ENCODE results near the gene RBM4. TPM values are rescaled to one million over a fixed set of nuclear protein-coding genes. Genes with fewer than 3 reads are reported as not detected.

The RBM4 gene
- total and polyA plus RNA-seq, 2 of the 13 experiments (the other 11 are each of a cell fraction or from before 2014, with no cell fraction given) = 126 to 136 TPM

GRCh38 chr11:66677599-66678375 is 39.3 kb downstream of the RBM4 start, which contains the start of gene RBM4B:
RBM4B (minus strand) TSS chr11:66677887; CDS start chr11:66677079, 808 bp downstream.
- H3K4me3 ChIP-seq (replicated peaks in 1 of 3; ENCODE audit: insufficient read depth in 1 of 3, low read depth in 2 of 3, low read length in 3 of 3) = peak within 1 kb of the TSS; percentile 60 to 83 (median 82)
- DNase-seq (ENCODE audit: low spot score) (peak; percentile 93), ATAC-seq (peak; percentile 96), FAIRE-seq (peak; percentile 81)
- peaks cover 1 to 4% of the 10 kb centered on the region in 2 experiments; a peak in 1 of 5 replicates for H3K36me3 ChIP-seq (replicated peaks in 1 of 2; ENCODE audit: control insufficient read depth in 1 of 2, insufficient read depth in 2 of 2, low read length in 2 of 2)
- H3K4me2 ChIP-seq (ENCODE audit: low read depth, low read length) = peak within 1 kb of the TSS; percentile 100
- CTCF ChIA-PET (ENCODE audit: low intra/inter-chr PET ratio, low total read pairs) = interaction anchor here (1.2 to 3.0 kb wide), 4 partner anchors 98 to 269 kb away, joined by 3 to 34 read pairs (median 16); partner anchors contain the start of gene MRPL11
- intact Hi-C loops (cut with micrococcal nuclease; ENCODE audit: unreplicated experiment) (loop anchor here (1.0 to 5.0 kb wide), 4 partner anchors 85 to 277 kb away; partner anchors contain the start of genes CCDC87 and CCS), in situ Hi-C loops (cut with HindIII; ENCODE audit: extremely low pct_ligation_motif_present, low pct_unique_long_range_greater_than_20kb) (no loop called here)
- peak within 1 kb of the TSS; percentile 81 for H3K9ac ChIP-seq (ENCODE audit: insufficient read depth, low read depth, low read length)
- H3K27me3 ChIP-seq (ENCODE audit: control insufficient read depth in 1 of 2, insufficient read depth in 2 of 2, low read length in 2 of 2) = no peaks in the 10 kb centered on the region; a peak in 1 of 5 replicates
- no TSS peak for BruUV-seq (replicated peaks)
- H3K4me1 ChIP-seq (ENCODE audit: insufficient read depth, low read length) = peaks cover 40% of the 10 kb centered on the region
- peaks cover 2% of the 10 kb centered on the region; the same call in 1 of the 2 replicates for H4K20me1 ChIP-seq (ENCODE audit: insufficient read depth, low read length)
- no peaks in the 10 kb centered on the region for H3K9me3 ChIP-seq (ENCODE audit: low read length)
- peaks cover 36% of the 10 kb centered on the region for H3K79me2 ChIP-seq (ENCODE audit: insufficient read depth, low read length)
- peak within 1 kb of the TSS; percentile 55 for H2AFZ ChIP-seq (ENCODE audit: low read length)
- peak within 1 kb of the TSS; percentile 87 for H3K27ac ChIP-seq (ENCODE audit: extremely low read length, insufficient read depth, low read length)
- under 1% methylated on average over 31 of the region's 61 CpGs for WGBS (ENCODE audit: low lambda C conversion rate)
- POLR2A ChIA-PET = interaction anchor here (0.7 to 3.1 kb wide), 30 partner anchors 11 to 408 kb away, joined by 3 to 52 read pairs (median 7); partner anchors contain the start of genes ACTN3, BBS1, CCDC87 and CCS
- no peak for TF ChIP-seq ZMAT5 (CRISPR knock-in tag; IDR thresholded peaks at IDR 0.05; ENCODE audit: borderline replicate concordance, low read depth)
- TF ChIP-seq CERS6 (CRISPR knock-in tag; IDR thresholded peaks at IDR 0.05) = no peak
- peak; percentile 63; the same call in 1 of the 2 replicates for TF ChIP-seq KLF12 (CRISPR knock-in tag; IDR thresholded peaks at IDR 0.05; ENCODE audit: borderline replicate concordance)
- TF ChIP-seq TRIM24 (CRISPR knock-in tag; IDR thresholded peaks at IDR 0.05) = no peak
- TF ChIP-seq PCBP1 (IDR thresholded peaks at IDR 0.05; ENCODE audit: borderline replicate concordance, low read depth, low read length) = no peak
- TF ChIP-seq KDM6A (CRISPR knock-in tag; IDR thresholded peaks at IDR 0.05; ENCODE audit: low read depth) = no peak
- peak; percentile 93 for TF ChIP-seq RBFOX2 (IDR thresholded peaks at IDR 0.05; ENCODE audit: low read depth, low read length)
- no peak for TF ChIP-seq SIX4 (CRISPR knock-in tag; IDR thresholded peaks at IDR 0.05)
- TF ChIP-seq MYPOP (CRISPR knock-in tag; IDR thresholded peaks at IDR 0.05) = 0 out of 2 replicates have a peak, but pooled peaks have one; percentile 14
- TF ChIP-seq GMEB1 (CRISPR knock-in tag; IDR thresholded peaks at IDR 0.05; ENCODE audit: borderline replicate concordance) = peak; percentile 89
- peak; percentile 74 for TF ChIP-seq HNRNPK (IDR thresholded peaks at IDR 0.05; ENCODE audit: low read depth, low read length, poor library complexity, severe bottlenecking)
- TF ChIP-seq RARA (CRISPR knock-in tag; IDR thresholded peaks at IDR 0.05) = no peak
- TF ChIP-seq JDP2 (CRISPR knock-in tag; IDR thresholded peaks at IDR 0.05; ENCODE audit: borderline replicate concordance) = no peak
- TF ChIP-seq ZNF766 (CRISPR knock-in tag; IDR thresholded peaks at IDR 0.05; ENCODE audit: borderline replicate concordance) = peak; percentile 63; the same call in 1 of the 2 replicates
- TF ChIP-seq DBP (CRISPR knock-in tag; IDR thresholded peaks at IDR 0.05; ENCODE audit: not compliant biosample characterization) = no peak
- no peak for TF ChIP-seq FLYWCH1 (CRISPR knock-in tag; IDR thresholded peaks at IDR 0.05)
- no peak for TF ChIP-seq TEF (CRISPR knock-in tag; IDR thresholded peaks at IDR 0.05)

Data from HepG2 (cell line).